Vagina (tissue), 2 donors: ENCODE results near the gene CLP1. TPM values are rescaled to one million over a fixed set of nuclear protein-coding genes. Genes with fewer than 3 reads are reported as not detected.
A peak's percentile ranks its signal among the peaks of the same experiment; 100 is the strongest.

Source experiments
- DNase-seq, 2 donors: peaks; one replicate each; pipeline ENCODE4 v3.0.0-alpha.2; 2017; ENCODE audit errors: extremely low spot score in 2 of 2
- H3K27ac ChIP-seq: fragments of 200-600 bp; sonication (generic); one replicate; pipeline ENCODE4 v1.5.1; 2019
- H3K27me3 ChIP-seq: fragments of 200-600 bp; sonication (generic); one replicate; pipeline ENCODE4 v1.5.1; 2019
- H3K36me3 ChIP-seq, 2 donors: fragments of 200-600 bp; sonication (generic); one replicate each; pipeline ENCODE4 v1.5.1; 2017 to 2019
- H3K4me1 ChIP-seq: fragments of 200-600 bp; sonication (generic); one replicate; pipeline ENCODE4 v1.5.1; 2019
- H3K4me3 ChIP-seq, 2 donors: fragments of 200-600 bp; sonication (generic); 1 replicate in 1 of 2; 2 replicates in 1 of 2; pipeline ENCODE4 v1.5.1; 2016 to 2019
- H3K9me3 ChIP-seq: fragments of 200-600 bp; sonication (generic); one replicate; pipeline ENCODE4 v1.5.1; 2019
- POLR2A ChIP-seq, 2 donors: fragments of 450-650 bp; IDR thresholded peaks; one replicate each; pipeline ENCODE4 v1.6.1; 2017; ENCODE audit warnings: antibody characterized with exemption in 2 of 2, mild to moderate bottlenecking in 2 of 2, moderate library complexity in 2 of 2
- POLR2AphosphoS5 ChIP-seq, 2 donors: sonication (generic); formaldehyde crosslinking; IDR thresholded peaks; one replicate each; pipeline ENCODE4 v1.9.0; 2017; ENCODE audit warnings: antibody characterized with exemption in 2 of 2, mild to moderate bottlenecking in 2 of 2, low read depth in 1 of 2; ENCODE audit not compliant: insufficient read depth in 1 of 2
- intact Hi-C: fragments of 100-400 bp; cut with DNase I; formaldehyde crosslinking; loops from one replicate; pipeline ENCODE4 v1.15.1; 2023
- total RNA-seq: library from RNA; depleted of rRNA; stranded (reverse); fragments of >200 nt; gene quantifications from one replicate; pipeline ENCODE4 v1.2.3, GENCODE V29; 2016
- TF ChIP-seq, protein P1 (sequence below), 3 experiments: fragments of 450-650 bp in 2 of 3; fragments of 200-600 bp in 1 of 3; sonication (generic) in 1 of 3; IDR thresholded peaks; one replicate each; pipeline ENCODE4 v1.5.1; 2017 to 2019; ENCODE audit warnings: antibody characterized with exemption in 3 of 3, mild to moderate bottlenecking in 2 of 3, moderate library complexity in 2 of 3

The CLP1 gene
- total RNA-seq, 1 donor from 2014 or later: 10.8 TPM

DNA sequence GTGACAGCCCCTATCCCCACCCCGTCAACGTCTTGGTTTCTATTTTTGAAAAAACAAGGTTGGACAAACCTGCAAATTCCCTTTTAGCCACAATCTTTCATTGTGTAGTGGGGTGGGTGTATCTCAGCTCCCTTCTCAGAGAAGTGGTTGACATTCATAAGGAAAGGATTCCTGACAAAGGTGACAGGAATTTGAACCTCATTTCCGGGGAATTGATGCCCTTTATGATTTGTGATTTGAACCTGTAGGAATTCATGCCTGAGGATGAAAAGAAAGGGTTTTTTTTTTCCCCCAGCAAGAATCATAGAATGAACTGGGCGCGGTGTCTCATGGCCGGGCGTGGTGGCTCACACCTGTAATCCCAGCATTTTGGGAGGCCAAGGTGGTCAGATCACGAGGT is 22.3 kb upstream of the CLP1 start:
- no peaks in the 10 kb centered on the region for H3K9me3 ChIP-seq
- no peaks in the 10 kb centered on the region for H3K36me3 ChIP-seq
- no peak overlapping the region for H3K4me3 ChIP-seq
- DNase-seq: no peak
- H3K27ac ChIP-seq: no peak overlapping the region
- TF ChIP-seq POLR2AphosphoS5 (IDR thresholded peaks at IDR 0.05; ENCODE audit: insufficient read depth in 1 of 2, low read depth in 1 of 2) (no peak), POLR2A (IDR thresholded peaks at IDR 0.05) (no peak)
- TF ChIP-seq, protein P1, sequence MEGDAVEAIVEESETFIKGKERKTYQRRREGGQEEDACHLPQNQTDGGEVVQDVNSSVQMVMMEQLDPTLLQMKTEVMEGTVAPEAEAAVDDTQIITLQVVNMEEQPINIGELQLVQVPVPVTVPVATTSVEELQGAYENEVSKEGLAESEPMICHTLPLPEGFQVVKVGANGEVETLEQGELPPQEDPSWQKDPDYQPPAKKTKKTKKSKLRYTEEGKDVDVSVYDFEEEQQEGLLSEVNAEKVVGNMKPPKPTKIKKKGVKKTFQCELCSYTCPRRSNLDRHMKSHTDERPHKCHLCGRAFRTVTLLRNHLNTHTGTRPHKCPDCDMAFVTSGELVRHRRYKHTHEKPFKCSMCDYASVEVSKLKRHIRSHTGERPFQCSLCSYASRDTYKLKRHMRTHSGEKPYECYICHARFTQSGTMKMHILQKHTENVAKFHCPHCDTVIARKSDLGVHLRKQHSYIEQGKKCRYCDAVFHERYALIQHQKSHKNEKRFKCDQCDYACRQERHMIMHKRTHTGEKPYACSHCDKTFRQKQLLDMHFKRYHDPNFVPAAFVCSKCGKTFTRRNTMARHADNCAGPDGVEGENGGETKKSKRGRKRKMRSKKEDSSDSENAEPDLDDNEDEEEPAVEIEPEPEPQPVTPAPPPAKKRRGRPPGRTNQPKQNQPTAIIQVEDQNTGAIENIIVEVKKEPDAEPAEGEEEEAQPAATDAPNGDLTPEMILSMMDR (IDR thresholded peaks at IDR 0.05): no peak
- H3K27me3 ChIP-seq: no peaks in the 10 kb centered on the region
- H3K4me1 ChIP-seq: peaks cover 24% of the 10 kb centered on the region
- intact Hi-C loops: no loop called here

DNA sequence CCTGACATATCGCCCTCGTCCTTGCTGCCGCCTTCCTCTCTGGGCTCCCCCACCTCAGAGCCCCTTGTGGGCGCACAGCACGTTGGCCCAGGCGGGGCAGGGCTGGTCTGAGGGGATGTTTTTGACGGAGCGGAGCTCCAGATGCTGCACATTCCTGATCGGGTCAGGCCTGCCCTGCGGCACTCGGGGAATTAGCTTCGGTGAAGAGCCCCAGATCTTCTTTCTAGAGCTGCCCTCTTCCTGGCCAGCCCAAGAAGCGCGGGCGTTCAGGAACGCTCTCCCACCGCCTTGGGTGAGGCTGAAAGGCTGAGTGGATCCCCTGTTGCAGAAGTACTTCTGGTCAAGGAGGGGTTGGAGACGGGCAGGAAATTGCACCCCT is 19.9 kb upstream of the CLP1 start:
- intact Hi-C loops: loop anchor here (2.0 kb wide), 2 partner anchors 35 to 69 kb away; no protein-coding TSS in a partner anchor
- H3K9me3 ChIP-seq: no peaks in the 10 kb centered on the region
- H3K27me3 ChIP-seq: no peaks in the 10 kb centered on the region
- H3K27ac ChIP-seq: peak overlapping the region; percentile 80
- H3K4me3 ChIP-seq: peak overlapping the region; percentile 66 to 93
- peaks cover 37% of the 10 kb centered on the region for H3K4me1 ChIP-seq
- TF ChIP-seq POLR2A (IDR thresholded peaks at IDR 0.05): no peak
- no peak for TF ChIP-seq POLR2AphosphoS5 (IDR thresholded peaks at IDR 0.05; ENCODE audit: insufficient read depth in 1 of 2, low read depth in 1 of 2)
- TF ChIP-seq, protein P1 (IDR thresholded peaks at IDR 0.05): no peak
- no peak for DNase-seq
- H3K36me3 ChIP-seq: no peaks in the 10 kb centered on the region

DNA sequence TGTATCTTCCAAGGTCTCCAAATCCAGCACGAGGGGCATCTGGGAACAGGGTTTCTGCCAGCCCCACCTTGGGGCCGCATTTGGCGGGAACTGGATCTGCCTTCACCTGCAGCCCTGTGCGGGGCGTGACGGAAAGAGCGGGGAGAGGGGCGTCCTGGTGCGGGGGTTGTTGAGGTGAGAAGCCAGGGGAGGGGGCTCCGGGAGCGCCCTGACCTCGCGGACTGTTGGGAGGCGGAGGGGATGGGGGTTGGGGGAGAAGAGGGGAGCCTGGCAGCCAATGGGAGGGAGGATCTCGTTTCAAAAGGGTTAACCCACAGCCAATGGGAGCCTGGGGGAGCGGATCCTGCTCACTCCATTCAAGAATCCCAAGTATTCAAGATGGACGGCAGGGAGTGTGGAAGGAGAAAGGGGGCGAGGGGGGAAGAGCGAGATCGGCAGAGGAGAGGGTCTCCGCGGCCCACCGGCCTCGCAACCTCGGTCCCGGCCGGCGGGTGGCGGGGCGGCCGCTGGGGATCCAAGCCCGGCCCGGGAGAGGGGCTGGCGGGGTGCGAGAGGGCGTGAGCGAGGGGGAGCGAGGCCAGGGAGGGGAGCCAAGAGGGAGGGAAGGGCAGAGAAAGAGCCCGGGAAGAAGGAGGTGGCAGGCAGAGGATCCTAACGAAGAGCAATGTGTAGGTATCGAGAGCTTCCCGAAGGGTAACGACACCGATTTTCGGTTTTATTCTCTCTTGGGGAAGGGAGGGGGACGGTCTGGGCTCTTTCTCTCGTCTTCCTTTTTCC is 19.4 kb upstream of the CLP1 start:
- peaks cover 37% of the 10 kb centered on the region for H3K4me1 ChIP-seq
- peak overlapping the region; percentile 66 to 93 for H3K4me3 ChIP-seq
- intact Hi-C loops: loop anchor here (2.0 kb wide), 2 partner anchors 35 to 69 kb away; no protein-coding TSS in a partner anchor
- no peak for DNase-seq
- peak overlapping the region; percentile 80 for H3K27ac ChIP-seq
- no peaks in the 10 kb centered on the region for H3K9me3 ChIP-seq
- TF ChIP-seq POLR2A (IDR thresholded peaks at IDR 0.05) (peak in 1 of 2 donors; percentile 42), POLR2AphosphoS5 (IDR thresholded peaks at IDR 0.05; ENCODE audit: insufficient read depth in 1 of 2, low read depth in 1 of 2) (peak in 1 of 2 donors; percentile 62)
- TF ChIP-seq, protein P1 (IDR thresholded peaks at IDR 0.05): peak in 1 of 3 experiments; percentile 8
- no peaks in the 10 kb centered on the region for H3K27me3 ChIP-seq
- no peaks in the 10 kb centered on the region for H3K36me3 ChIP-seq

DNA sequence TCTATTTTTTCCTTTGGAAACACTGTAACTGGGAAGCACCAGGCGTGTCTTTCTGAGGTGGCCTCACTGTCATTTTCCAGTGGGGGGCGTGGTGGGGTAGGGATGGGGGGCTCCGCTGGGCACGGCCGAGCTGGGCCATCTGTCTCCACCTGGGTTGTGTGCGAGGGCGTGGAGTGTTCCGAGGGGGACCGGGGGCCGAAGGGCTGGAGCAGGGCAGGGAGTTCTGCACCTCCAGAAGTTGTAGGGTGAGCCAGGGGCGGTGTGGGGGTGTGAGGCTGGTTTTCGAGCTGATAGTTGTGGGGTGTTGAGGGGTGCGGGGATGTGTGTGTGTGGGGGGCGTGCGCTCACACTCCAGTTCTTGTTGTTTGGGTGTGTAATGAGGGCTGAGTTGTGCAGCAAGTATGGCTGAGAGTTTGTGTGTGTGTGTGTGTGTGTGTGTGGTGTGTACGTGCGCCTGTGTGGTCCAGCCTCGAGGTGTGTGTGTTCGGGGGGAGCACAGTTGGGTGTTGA is 18.7 kb upstream of the CLP1 start:
- no peak for DNase-seq
- H3K9me3 ChIP-seq: no peaks in the 10 kb centered on the region
- TF ChIP-seq POLR2A (IDR thresholded peaks at IDR 0.05): no peak
- TF ChIP-seq, protein P1 (IDR thresholded peaks at IDR 0.05): no peak
- intact Hi-C loops: loop anchor here (2.0 kb wide), 2 partner anchors 36 to 70 kb away; no protein-coding TSS in a partner anchor
- peak overlapping the region; percentile 80 for H3K27ac ChIP-seq
- H3K27me3 ChIP-seq: no peaks in the 10 kb centered on the region
- no peaks in the 10 kb centered on the region for H3K36me3 ChIP-seq
- H3K4me1 ChIP-seq: peaks cover 37% of the 10 kb centered on the region
- peak overlapping the region; percentile 66 to 93 for H3K4me3 ChIP-seq
